ENCODE results near the gene SH3PXD2A.

- no peak for TF ChIP-seq POU2F2 (IDR thresholded peaks at IDR 0.05; ENCODE audit: borderline replicate concordance, low read depth, low read length)
- no peak for TF ChIP-seq TARDBP (IDR thresholded peaks at IDR 0.05; ENCODE audit: borderline replicate concordance)
- no peak for TF ChIP-seq CTCF (IDR thresholded peaks at IDR 0.05 in 2 of 3, conservative IDR thresholded peaks at IDR 0.05 in 1 of 3; ENCODE audit: control insufficient read depth in 2 of 3, extremely low read depth in 1 of 3, insufficient read depth in 1 of 3, low read depth in 3 of 3, low read length in 3 of 3)
- TF ChIP-seq E2F4 (IDR thresholded peaks at IDR 0.05; ENCODE audit: low read depth, low read length), result no peak
- TF ChIP-seq BACH1 (IDR thresholded peaks at IDR 0.05; ENCODE audit: borderline replicate concordance), result no peak
- no peak for TF ChIP-seq SREBF2 (IDR thresholded peaks at IDR 0.05; ENCODE audit: low read length)
- no peak for TF ChIP-seq YBX1 (IDR thresholded peaks at IDR 0.05)
- no peak for TF ChIP-seq POLR2A (IDR thresholded peaks at IDR 0.05; ENCODE audit: low read depth, low read length)
- no peak for TF ChIP-seq KLF5 (IDR thresholded peaks at IDR 0.05; ENCODE audit: partially characterized antibody)
- TF ChIP-seq YY1 (IDR thresholded peaks at IDR 0.05; ENCODE audit: low read depth, low read length), result no peak
- no peak for TF ChIP-seq MLLT1 (IDR thresholded peaks at IDR 0.05)
Observed at GRCh38 chr10:103731609-103732270, 123.6 kb downstream of the SH3PXD2A start.

Measured in GM12878 (cell line).